Ovary (tissue), 3 donors: Measurements from ENCODE around the gene ETV3.

Experiments
- CTCF ChIP-seq, 3 donors: fragments of 450-650 bp in 2 of 3; fragments of 200-600 bp in 1 of 3; IDR thresholded peaks; one replicate each; pipeline versions ENCODE4 v1.5.1 to v1.8.0; 2016 to 2022; ENCODE audit warnings: antibody characterized with exemption in 3 of 3, mild to moderate bottlenecking in 1 of 3
- POLR2A ChIP-seq: fragments of 450-650 bp; IDR thresholded peaks from one replicate; pipeline ENCODE4 v1.6.1; 2017; ENCODE audit warnings: antibody characterized with exemption, mild to moderate bottlenecking, moderate library complexity
- donor health status: DM: no; HTN: no; CAD: no.

DNA sequence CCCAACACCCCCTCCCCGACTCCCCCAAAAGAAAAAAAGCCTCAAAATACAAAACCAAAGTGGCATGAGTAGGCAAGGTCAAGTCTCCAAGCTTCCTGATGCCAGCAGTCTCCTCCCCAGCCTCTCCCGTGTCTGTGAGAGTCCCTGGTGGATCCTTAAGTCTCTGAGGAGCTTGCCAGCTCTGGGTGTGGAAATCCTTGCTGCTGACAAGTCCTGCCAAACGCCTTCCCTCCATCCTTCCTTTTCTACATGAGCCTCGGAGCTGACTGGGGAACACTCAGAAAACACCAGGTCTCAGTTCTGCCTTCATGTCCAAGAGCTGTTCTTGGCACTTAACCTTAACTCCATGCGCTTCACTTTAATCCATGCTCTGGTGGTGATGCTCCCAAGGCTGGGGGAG lies 34.9 kb downstream of the ETV3 start:
- TF ChIP-seq POLR2A (no peak), CTCF (IDR thresholded peaks at IDR 0.05) (no peak)
